Brain pericyte (primary cell): Measurements from ENCODE around the gene PAQR3.

Experiments used
- DNase-seq: peaks from one replicate; pipeline ENCODE4 v3.0.0-alpha.2; 2012; ENCODE audit warnings: low read depth, low spot score

Gene PAQR3

DNA sequence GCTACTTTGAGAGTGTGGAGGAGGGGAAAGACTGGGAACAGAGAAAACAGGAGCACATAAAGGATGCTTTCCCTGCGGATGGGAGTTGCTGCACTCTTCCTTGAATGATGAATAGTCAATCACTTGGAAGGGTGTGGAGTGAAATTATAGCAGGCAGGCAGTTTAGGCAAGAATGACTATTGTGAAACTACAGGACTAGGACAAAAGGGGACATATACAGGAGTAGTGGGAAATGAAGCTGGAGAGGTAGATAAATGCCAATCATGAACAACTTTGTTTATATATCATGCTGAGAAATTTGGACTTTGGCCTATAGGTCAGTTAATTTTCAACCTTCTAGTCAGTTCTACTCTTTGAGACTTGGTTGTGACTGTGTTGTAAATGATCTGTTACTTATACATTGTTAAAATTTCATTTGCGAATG, 76.9 kb downstream of the PAQR3 start:
- DNase-seq, result no peak
